C4-2B (cell line): ENCODE results near the gene SPAG17.

Experiments
- CTCF ChIP-seq: fragments of 450-650 bp; conservative IDR thresholded peaks from 2 replicates; pipeline ENCODE4 v1.5.1; 2017; ENCODE audit warnings: mild to moderate bottlenecking
- ZFX ChIP-seq: fragments of 450-650 bp; IDR thresholded peaks from 2 replicates; pipeline ENCODE4 v1.6.1; 2017

GRCh38 chr1:118189564-118189963, 4.5 kb upstream of the SPAG17 start:
- TF ChIP-seq CTCF, result no peak
- TF ChIP-seq ZFX, result no peak
